PFSK-1 (cell line): ENCODE results near the gene CACNA1A.

Experiments
- FOXP2 ChIP-seq: optimal IDR thresholded peaks from 2 replicates; pipeline ENCODE3; 2011; ENCODE audit warnings: borderline replicate concordance, control low read depth, inconsistent platforms; ENCODE audit not compliant: insufficient read depth; ENCODE audit errors: extremely low read length, extremely low read depth
- POLR2AphosphoS5 ChIP-seq: IDR thresholded peaks from 2 replicates; pipeline ENCODE4 v1.6.1; 2012; ENCODE audit warnings: low read depth, mild to moderate bottlenecking, control low read depth, low read length, moderate library complexity
- REST ChIP-seq, 2 experiments: IDR thresholded peaks; 2 replicates each; pipeline versions ENCODE4 v1.6.1 to v1.8.0; 2011 to 2012; ENCODE audit warnings: low read depth in 2 of 2, low read length in 2 of 2, control low read depth in 1 of 2, inconsistent platforms in 1 of 2, mild to moderate bottlenecking in 1 of 2, moderate library complexity in 1 of 2; ENCODE audit not compliant: insufficient read depth in 1 of 2
- SIN3A ChIP-seq: IDR thresholded peaks from 2 replicates; pipeline ENCODE4 v1.6.1; 2012; ENCODE audit warnings: mild to moderate bottlenecking, low read length, moderate library complexity, borderline replicate concordance; ENCODE audit not compliant: insufficient read depth
- TAF1 ChIP-seq: IDR thresholded peaks from 2 replicates; pipeline ENCODE4 v1.6.1; 2012; ENCODE audit warnings: low read length, control low read depth, borderline replicate concordance; ENCODE audit not compliant: insufficient read depth

Gene CACNA1A

DNA sequence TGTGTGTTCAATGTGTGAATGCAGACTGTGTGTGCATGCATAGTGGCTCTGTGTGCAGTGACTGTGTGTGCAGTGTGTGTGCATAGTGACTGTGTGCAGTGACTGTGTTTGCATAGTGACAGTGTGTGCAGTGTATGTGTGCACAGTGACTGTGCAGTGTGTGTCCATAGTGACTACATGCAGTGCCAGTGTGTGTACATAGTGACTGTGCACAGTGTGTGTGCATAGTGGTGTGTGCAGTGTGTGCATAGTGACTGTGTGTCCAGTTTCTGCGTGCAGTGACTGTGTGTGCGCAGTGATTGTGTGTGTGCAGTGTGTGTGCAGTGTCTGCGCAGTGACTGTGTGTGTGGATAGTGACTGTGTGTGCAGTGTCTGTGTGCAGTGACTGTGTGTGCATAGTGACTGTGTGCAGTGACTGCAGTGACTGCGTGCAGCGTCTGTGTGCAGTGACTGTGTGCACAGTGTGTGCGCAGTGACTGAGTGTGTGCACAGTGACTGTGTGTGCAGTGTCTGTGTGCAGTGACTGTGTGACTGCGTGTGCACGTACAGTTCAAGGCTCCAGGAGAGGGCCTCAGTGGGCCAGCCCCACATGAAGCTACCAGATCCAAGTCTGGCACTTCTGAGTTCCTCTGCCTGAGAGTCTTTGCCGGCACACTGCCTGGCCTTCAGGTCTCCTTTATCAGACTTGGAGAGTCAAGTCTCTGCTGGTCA lies 265.8 kb downstream of the CACNA1A start:
- TF ChIP-seq REST (IDR thresholded peaks at IDR 0.05; ENCODE audit: insufficient read depth in 1 of 2, low read depth in 2 of 2, low read length in 2 of 2) (no peak), POLR2AphosphoS5 (no peak), TAF1 (no peak), FOXP2 (no peak), SIN3A (no peak)

- no peak for TF ChIP-seq TAF1
- no peak for TF ChIP-seq SIN3A
- TF ChIP-seq POLR2AphosphoS5, result no peak
- TF ChIP-seq REST (IDR thresholded peaks at IDR 0.05; ENCODE audit: insufficient read depth in 1 of 2, low read depth in 2 of 2, low read length in 2 of 2), result no peak
- no peak for TF ChIP-seq FOXP2
Measured at GRCh38 chr19:13238891-13239534, 267.3 kb downstream of the CACNA1A start.

- TF ChIP-seq FOXP2 (no peak), POLR2AphosphoS5 (no peak), TAF1 (no peak), REST (IDR thresholded peaks at IDR 0.05; ENCODE audit: insufficient read depth in 1 of 2, low read depth in 2 of 2, low read length in 2 of 2) (no peak), SIN3A (no peak)
Measured at GRCh38 chr19:13234518-13234917, 271.8 kb downstream of the CACNA1A start.

GRCh38 chr19:13231663-13232062 lies 274.6 kb downstream of the CACNA1A start:
- TF ChIP-seq TAF1 (no peak), REST (IDR thresholded peaks at IDR 0.05; ENCODE audit: insufficient read depth in 1 of 2, low read depth in 2 of 2, low read length in 2 of 2) (no peak), SIN3A (no peak), POLR2AphosphoS5 (no peak), FOXP2 (no peak)
